ENCODE measurements around the gene TMOD1. TPM values are rescaled to one million over a fixed set of nuclear protein-coding genes. Genes with fewer than 3 reads are reported as not detected.

Gene TMOD1
- total RNA-seq, 5 donors from 2014 or later (not counting 1 experiment from before 2014, with no cell fraction given), result 0.70 to 1.9 (median 1.3) TPM

GRCh38 chr9:97556036-97556720 lies 54.7 kb downstream of the TMOD1 start:
- Mint-ChIP-seq H3K27me3 (peaks cover 41 to 53% of the 10 kb centered on the region in 2 donors), H3K9me3 (no peaks in the 10 kb centered on the region), H3K4me1 (peaks cover 4 to 6% (median 5%) of the 10 kb centered on the region in 3 donors), H3K4me3 (no peak overlapping the region), H3K27ac (no peak overlapping the region), H3K36me3 (no peaks in the 10 kb centered on the region)
- WGBS (ENCODE audit: insufficient coverage), result 91% methylated on average over 9 of the region's 10 CpGs
- H3K4me1 ChIP-seq (ENCODE audit: control insufficient read depth in 1 of 2, extremely low read depth in 1 of 2, insufficient read depth in 2 of 2, low read length in 2 of 2), result no peaks in the 10 kb centered on the region
- H3K27me3 ChIP-seq (replicated peaks in 1 of 2; ENCODE audit: control insufficient read depth in 2 of 2, extremely low read depth in 1 of 2, insufficient read depth in 2 of 2, low read length in 1 of 2), result peaks cover 0 to 49% of the 10 kb centered on the region in 2 experiments
- no peak for ATAC-seq (replicated peaks in 1 of 4)
- no peak overlapping the region for H3K4me3 ChIP-seq (ENCODE audit: control insufficient read depth in 1 of 2, extremely low read depth in 1 of 2, low read length in 1 of 2)
- no peak for DNase-seq
- H3K36me3 ChIP-seq (ENCODE audit: control insufficient read depth in 2 of 2, extremely low read depth in 1 of 2, insufficient read depth in 1 of 2, low read length in 1 of 2), result no peaks in the 10 kb centered on the region
- POLR2A ChIA-PET, result no interaction called here
- H3K9me3 ChIP-seq, result no peaks in the 10 kb centered on the region
- CTCF ChIA-PET, result interaction anchor here in 1 of 2 donors (1.5 kb wide), 1 partner anchor 42 kb away, joined by 3 read pairs; no protein-coding TSS in a partner anchor
- no peak overlapping the region for H3K27ac ChIP-seq (ENCODE audit: low read length)

GRCh38 chr9:97556721-97557605 lies 55.5 kb downstream of the TMOD1 start:
- no peaks in the 10 kb centered on the region for H3K9me3 Mint-ChIP-seq
- POLR2A ChIA-PET, result no interaction called here
- DNase-seq (no peak), ATAC-seq (replicated peaks in 1 of 4) (no peak)
- Histone ChIP-seq H3K4me3 (ENCODE audit: control insufficient read depth in 1 of 2, extremely low read depth in 1 of 2, low read length in 1 of 2) (no peak overlapping the region), H3K27me3 (replicated peaks in 1 of 2; ENCODE audit: control insufficient read depth in 2 of 2, extremely low read depth in 1 of 2, insufficient read depth in 2 of 2, low read length in 1 of 2) (peaks cover 0 to 49% of the 10 kb centered on the region in 2 experiments), H3K27ac (ENCODE audit: low read length) (no peak overlapping the region), H3K4me1 (ENCODE audit: control insufficient read depth in 1 of 2, extremely low read depth in 1 of 2, insufficient read depth in 2 of 2, low read length in 2 of 2) (no peaks in the 10 kb centered on the region), H3K9me3 (no peaks in the 10 kb centered on the region), H3K36me3 (ENCODE audit: control insufficient read depth in 2 of 2, extremely low read depth in 1 of 2, insufficient read depth in 1 of 2, low read length in 1 of 2) (no peaks in the 10 kb centered on the region)
- H3K36me3 Mint-ChIP-seq, result no peaks in the 10 kb centered on the region
- H3K27me3 Mint-ChIP-seq, result peaks cover 41 to 56% of the 10 kb centered on the region in 2 donors
- no peak overlapping the region for H3K4me3 Mint-ChIP-seq
- H3K4me1 Mint-ChIP-seq, result peaks cover 4 to 6% (median 5%) of the 10 kb centered on the region in 3 donors
- H3K27ac Mint-ChIP-seq, result no peak overlapping the region
- WGBS (ENCODE audit: insufficient coverage), result 73% methylated on average over 10 of the region's 15 CpGs
- CTCF ChIA-PET, result interaction anchor here in 1 of 2 donors (1.5 kb wide), 1 partner anchor 41 kb away, joined by 3 read pairs; no protein-coding TSS in a partner anchor

- DNase-seq, result no peak
- Mint-ChIP-seq H3K4me1 (peaks cover 4 to 6% (median 5%) of the 10 kb centered on the region in 3 donors), H3K4me3 (no peak overlapping the region), H3K36me3 (no peaks in the 10 kb centered on the region), H3K27ac (no peak overlapping the region), H3K27me3 (peaks cover 36 to 49% of the 10 kb centered on the region in 2 donors), H3K9me3 (no peaks in the 10 kb centered on the region)
- 40% methylated on average over 6 of the region's 7 CpGs for WGBS (ENCODE audit: insufficient coverage)
- H3K4me1 ChIP-seq (ENCODE audit: control insufficient read depth in 1 of 2, extremely low read depth in 1 of 2, insufficient read depth in 2 of 2, low read length in 2 of 2), result no peaks in the 10 kb centered on the region
- H3K27me3 ChIP-seq (replicated peaks in 1 of 2; ENCODE audit: control insufficient read depth in 2 of 2, extremely low read depth in 1 of 2, insufficient read depth in 2 of 2, low read length in 1 of 2), result peaks cover 6 to 53% of the 10 kb centered on the region in 2 experiments
- no peaks in the 10 kb centered on the region for H3K9me3 ChIP-seq
- H3K27ac ChIP-seq (ENCODE audit: low read length), result no peak overlapping the region
- CTCF ChIA-PET, result no interaction called here
- H3K4me3 ChIP-seq (ENCODE audit: control insufficient read depth in 1 of 2, extremely low read depth in 1 of 2, low read length in 1 of 2), result no peak overlapping the region
- H3K36me3 ChIP-seq (ENCODE audit: control insufficient read depth in 2 of 2, extremely low read depth in 1 of 2, insufficient read depth in 1 of 2, low read length in 1 of 2), result no peaks in the 10 kb centered on the region
- POLR2A ChIA-PET, result no interaction called here
- ATAC-seq (replicated peaks in 1 of 4), result no peak
Measured at GRCh38 chr9:97557606-97558095, 56.2 kb downstream of the TMOD1 start.

- Mint-ChIP-seq H3K9me3 (no peaks in the 10 kb centered on the region), H3K4me3 (no peak overlapping the region), H3K27ac (no peak overlapping the region), H3K4me1 (peaks cover 4 to 6% (median 5%) of the 10 kb centered on the region in 3 donors), H3K36me3 (no peaks in the 10 kb centered on the region), H3K27me3 (peaks cover 33 to 45% of the 10 kb centered on the region in 2 donors)
- H3K4me3 ChIP-seq (ENCODE audit: control insufficient read depth in 1 of 2, extremely low read depth in 1 of 2, low read length in 1 of 2), result no peak overlapping the region
- ChIA-PET CTCF (interaction anchor here in 1 of 2 donors (0.7 kb wide), 1 partner anchor 14 kb away, joined by 6 read pairs; no protein-coding TSS in a partner anchor), POLR2A (no interaction called here)
- H3K27ac ChIP-seq (ENCODE audit: low read length), result no peak overlapping the region
- no peaks in the 10 kb centered on the region for H3K9me3 ChIP-seq
- DNase-seq (no peak), ATAC-seq (replicated peaks in 1 of 4) (no peak)
- H3K4me1 ChIP-seq (ENCODE audit: control insufficient read depth in 1 of 2, extremely low read depth in 1 of 2, insufficient read depth in 2 of 2, low read length in 2 of 2), result no peaks in the 10 kb centered on the region
- peaks cover 6 to 46% of the 10 kb centered on the region in 2 experiments for H3K27me3 ChIP-seq (replicated peaks in 1 of 2; ENCODE audit: control insufficient read depth in 2 of 2, extremely low read depth in 1 of 2, insufficient read depth in 2 of 2, low read length in 1 of 2)
- H3K36me3 ChIP-seq (ENCODE audit: control insufficient read depth in 2 of 2, extremely low read depth in 1 of 2, insufficient read depth in 1 of 2, low read length in 1 of 2), result no peaks in the 10 kb centered on the region
- 16% methylated on average over 2 of the region's 3 CpGs for WGBS (ENCODE audit: insufficient coverage)
Measured at GRCh38 chr9:97558701-97559101, 57.2 kb downstream of the TMOD1 start.

GRCh38 chr9:97559111-97559514 lies 57.6 kb downstream of the TMOD1 start:
- ChIA-PET POLR2A (interaction anchor here in 1 of 2 donors (0.7 kb wide), 1 partner anchor 10 kb away, joined by 4 read pairs; no protein-coding TSS in a partner anchor), CTCF (interaction anchor here in 1 of 2 donors (0.7 kb wide), 1 partner anchor 13 kb away, joined by 6 read pairs; no protein-coding TSS in a partner anchor)

GRCh38 chr9:97560154-97560553 lies 58.7 kb downstream of the TMOD1 start:
- Histone ChIP-seq H3K27ac (ENCODE audit: low read length) (no peak overlapping the region), H3K36me3 (ENCODE audit: control insufficient read depth in 2 of 2, extremely low read depth in 1 of 2, insufficient read depth in 1 of 2, low read length in 1 of 2) (no peaks in the 10 kb centered on the region), H3K9me3 (no peaks in the 10 kb centered on the region), H3K4me3 (ENCODE audit: control insufficient read depth in 1 of 2, extremely low read depth in 1 of 2, low read length in 1 of 2) (no peak overlapping the region), H3K4me1 (ENCODE audit: control insufficient read depth in 1 of 2, extremely low read depth in 1 of 2, insufficient read depth in 2 of 2, low read length in 2 of 2) (no peaks in the 10 kb centered on the region), H3K27me3 (replicated peaks in 1 of 2; ENCODE audit: control insufficient read depth in 2 of 2, extremely low read depth in 1 of 2, insufficient read depth in 2 of 2, low read length in 1 of 2) (peaks cover 6 to 45% of the 10 kb centered on the region in 2 experiments)
- Mint-ChIP-seq H3K27ac (no peak overlapping the region), H3K9me3 (no peaks in the 10 kb centered on the region), H3K36me3 (no peaks in the 10 kb centered on the region), H3K4me1 (peaks cover 4 to 6% (median 5%) of the 10 kb centered on the region in 3 donors), H3K27me3 (peaks cover 24 to 38% of the 10 kb centered on the region in 2 donors), H3K4me3 (no peak overlapping the region)
- DNase-seq (no peak), ATAC-seq (replicated peaks in 1 of 4) (no peak)
- WGBS (ENCODE audit: insufficient coverage), result no CpG with 5 or more reads among the region's 6 CpGs
- CTCF ChIA-PET, result no interaction called here
- POLR2A ChIA-PET, result no interaction called here

More at GRCh38 chr9:97559111-97559514, 57.6 kb downstream of the TMOD1 start:
- Histone ChIP-seq H3K27me3 (replicated peaks in 1 of 2; ENCODE audit: control insufficient read depth in 2 of 2, extremely low read depth in 1 of 2, insufficient read depth in 2 of 2, low read length in 1 of 2) (peaks cover 6 to 45% of the 10 kb centered on the region in 2 experiments), H3K9me3 (no peaks in the 10 kb centered on the region), H3K27ac (ENCODE audit: low read length) (no peak overlapping the region), H3K4me1 (ENCODE audit: control insufficient read depth in 1 of 2, extremely low read depth in 1 of 2, insufficient read depth in 2 of 2, low read length in 2 of 2) (no peaks in the 10 kb centered on the region), H3K36me3 (ENCODE audit: control insufficient read depth in 2 of 2, extremely low read depth in 1 of 2, insufficient read depth in 1 of 2, low read length in 1 of 2) (no peaks in the 10 kb centered on the region), H3K4me3 (ENCODE audit: control insufficient read depth in 1 of 2, extremely low read depth in 1 of 2, low read length in 1 of 2) (no peak overlapping the region)
- ATAC-seq (replicated peaks in 1 of 4) (no peak), DNase-seq (no peak)
- Mint-ChIP-seq H3K36me3 (no peaks in the 10 kb centered on the region), H3K9me3 (no peaks in the 10 kb centered on the region), H3K27me3 (peaks cover 29 to 42% of the 10 kb centered on the region in 2 donors), H3K27ac (no peak overlapping the region), H3K4me1 (peaks cover 4 to 6% (median 5%) of the 10 kb centered on the region in 3 donors), H3K4me3 (no peak overlapping the region)
- WGBS (ENCODE audit: insufficient coverage), result 51% methylated on average over 6 of the region's 10 CpGs
